GM13977 (cell line): ENCODE results near the gene PHRF1.
A peak's percentile ranks its signal among the peaks of the same experiment; 100 is the strongest.

Source experiments
- DNase-seq: peaks from one replicate; pipeline ENCODE4 v3.0.0; 2012; ENCODE audit warnings: low spot score
- CTCF ChIP-seq: IDR thresholded peaks from 2 replicates; pipeline ENCODE4 v1.5.1; 2012; ENCODE audit warnings: mild to moderate bottlenecking, control low read depth; ENCODE audit not compliant: insufficient read depth; ENCODE audit errors: extremely low read depth, missing control alignments
- in situ Hi-C: fragments of 300-500 bp; cut with MboI; formaldehyde crosslinking; loops from one replicate; pipeline ENCODE4 v1.12.0; 2022; ENCODE audit warnings: low sequenced_read_pairs, low pct_unique_long_range_greater_than_20kb, mixed read lengths, inconsistent platforms; ENCODE audit not compliant: unreplicated experiment

PHRF1 gene

DNA sequence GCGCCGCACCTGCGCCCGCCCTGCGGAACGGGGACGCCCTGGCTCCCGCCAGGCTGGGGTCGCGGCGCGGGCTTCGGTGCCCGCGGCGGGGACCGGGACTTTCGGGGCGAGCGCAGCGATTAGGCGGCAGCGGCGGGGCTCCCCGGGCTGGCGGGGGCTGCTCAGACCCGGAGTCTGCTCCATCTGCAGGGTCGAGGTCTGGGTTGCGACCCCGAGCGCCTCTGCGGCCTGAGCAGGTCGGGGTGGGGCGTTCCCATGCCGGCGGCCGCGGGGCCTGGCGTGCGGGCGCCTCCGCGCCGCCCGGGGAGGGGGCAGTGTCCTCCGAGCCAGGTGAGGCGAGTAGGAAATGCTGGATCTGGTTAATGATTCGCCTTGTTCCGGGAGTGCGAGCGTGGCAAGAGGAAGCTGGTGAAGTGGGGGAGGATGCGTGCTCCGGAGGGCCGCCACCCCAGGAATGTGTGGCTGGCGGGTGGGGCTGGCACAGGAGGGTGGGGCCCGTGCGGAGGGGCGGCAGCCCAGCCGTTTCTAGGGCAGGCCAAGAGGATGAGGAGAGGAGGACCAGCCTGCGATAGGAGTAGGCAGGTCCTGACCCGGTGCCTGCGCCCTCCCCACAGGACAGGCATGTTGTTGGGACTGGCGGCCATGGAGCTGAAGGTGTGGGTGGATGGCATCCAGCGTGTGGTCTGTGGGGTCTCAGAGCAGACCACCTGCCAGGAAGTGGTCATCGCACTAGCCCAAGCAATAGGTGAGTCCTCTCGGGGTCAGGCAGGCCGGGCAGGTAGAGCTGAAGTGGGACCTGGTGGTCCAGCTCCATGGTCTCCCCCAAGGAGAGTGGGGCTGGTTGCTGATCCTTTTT lies 14.9 kb upstream of the PHRF1 start:
- DNase-seq: peak; percentile 59
- in situ Hi-C loops: no loop called here
- no peak for TF ChIP-seq CTCF

- in situ Hi-C loops: no loop called here
- TF ChIP-seq CTCF: no peak
- no peak for DNase-seq
These were observed 14.1 kb upstream of the PHRF1 start for GRCh38 chr11:562046-562645.

- in situ Hi-C loops: no loop called here
- no peak for DNase-seq
- TF ChIP-seq CTCF: no peak
These were observed 13.0 kb upstream of the PHRF1 start for GRCh38 chr11:563066-563811.

DNA sequence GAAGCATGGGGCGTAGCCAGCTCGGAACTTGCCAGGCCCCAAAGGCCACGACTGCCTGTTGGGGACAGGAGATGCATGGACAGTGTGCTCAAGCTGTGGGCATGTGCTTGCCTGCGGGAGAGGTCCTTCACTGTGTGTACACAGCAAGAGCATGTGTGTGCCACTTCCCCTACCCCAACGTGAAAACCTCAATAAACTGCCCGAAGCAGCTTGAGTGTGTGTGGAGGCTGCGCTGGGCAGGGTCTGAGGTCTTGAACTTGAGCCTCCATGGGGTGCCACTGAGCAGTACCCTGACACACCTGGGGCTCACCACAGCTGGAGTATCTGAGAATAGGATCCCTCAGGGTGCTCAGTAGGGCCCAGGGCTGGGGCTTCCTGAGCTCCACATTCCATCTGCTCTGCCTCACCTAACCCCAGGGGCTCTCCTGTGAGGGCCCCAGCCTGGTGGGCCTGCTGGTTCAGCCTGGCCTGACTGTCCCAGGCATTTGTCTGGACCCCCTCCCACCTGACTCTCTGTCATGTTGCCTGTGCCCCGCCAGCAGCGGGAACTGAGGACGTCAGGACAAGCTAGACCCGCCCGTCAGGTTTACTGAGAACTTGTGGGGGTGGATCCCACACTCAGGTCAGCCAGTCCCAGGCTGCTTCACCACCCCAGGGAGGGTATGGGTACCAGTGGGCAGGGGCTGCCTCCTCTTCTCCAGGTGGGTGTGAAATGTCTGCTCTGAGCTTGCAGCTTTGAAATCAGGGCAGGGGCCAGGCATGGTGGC lies 12.3 kb upstream of the PHRF1 start:
- in situ Hi-C loops: no loop called here
- DNase-seq: no peak
- TF ChIP-seq CTCF: no peak

GRCh38 chr11:565921-566509 lies 10.3 kb upstream of the PHRF1 start:
- in situ Hi-C loops: no loop called here
- no peak for TF ChIP-seq CTCF
- DNase-seq: no peak
